ENCODE results near the gene CACNA1G.

CACNA1G gene

DNA sequence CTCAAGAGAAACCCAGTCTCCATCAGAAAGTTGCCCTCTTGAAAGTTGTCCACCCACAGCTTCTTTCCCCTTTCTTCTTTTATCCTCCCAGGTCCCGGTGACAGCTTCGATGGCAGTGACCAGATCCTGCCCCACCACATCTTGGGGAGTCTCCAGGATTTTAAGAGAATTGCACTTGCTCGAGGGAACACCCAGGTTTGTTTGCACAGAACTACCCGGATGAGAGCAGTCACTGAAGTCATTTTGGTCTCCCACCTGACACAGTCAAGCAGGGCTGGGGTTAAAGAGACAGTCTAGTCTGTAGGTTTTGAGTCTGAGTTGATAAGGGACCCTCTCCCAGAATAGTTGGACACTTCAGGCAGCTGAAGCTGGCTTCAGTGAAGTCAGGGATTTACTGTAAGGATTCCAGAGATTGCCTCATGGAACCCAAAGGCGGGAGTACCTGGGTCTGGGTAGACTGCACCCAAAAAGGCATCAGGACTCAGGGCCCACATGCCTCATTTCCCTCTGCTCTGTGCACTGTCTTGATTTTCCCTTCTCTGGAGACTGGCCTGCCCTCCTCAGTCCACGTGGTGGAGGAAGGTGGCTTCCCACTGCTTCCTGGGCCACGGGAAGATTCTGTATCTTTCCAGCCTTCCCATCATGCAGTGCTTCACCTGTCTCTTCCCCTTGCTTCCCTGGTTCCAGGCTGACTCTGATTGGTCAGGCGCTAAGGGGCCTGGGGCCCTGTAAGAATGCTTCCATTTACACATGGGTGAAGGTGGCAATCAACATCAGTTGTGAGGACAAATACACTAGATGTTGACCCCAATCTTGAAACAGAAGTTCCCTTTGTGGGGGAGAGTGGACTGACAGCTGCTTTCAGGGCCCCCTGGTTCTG lies 42.8 kb upstream of the CACNA1G start:
- TF ChIP-seq FOXP2 (optimal IDR thresholded peaks at IDR 0.05; ENCODE audit: borderline replicate concordance, extremely low read depth, extremely low read length, insufficient read depth) (no peak), TAF1 (IDR thresholded peaks at IDR 0.05; ENCODE audit: borderline replicate concordance, insufficient read depth, low read length) (no peak), SIN3A (IDR thresholded peaks at IDR 0.05; ENCODE audit: borderline replicate concordance, insufficient read depth, low read length) (no peak), REST (IDR thresholded peaks at IDR 0.05; ENCODE audit: insufficient read depth in 1 of 2, low read depth in 2 of 2, low read length in 2 of 2) (no peak), POLR2AphosphoS5 (IDR thresholded peaks at IDR 0.05; ENCODE audit: low read depth, low read length) (no peak)

GRCh38 chr17:50518384-50519023 lies 42.0 kb upstream of the CACNA1G start:
- no peak for TF ChIP-seq SIN3A (IDR thresholded peaks at IDR 0.05; ENCODE audit: borderline replicate concordance, insufficient read depth, low read length)
- TF ChIP-seq FOXP2 (optimal IDR thresholded peaks at IDR 0.05; ENCODE audit: borderline replicate concordance, extremely low read depth, extremely low read length, insufficient read depth): no peak
- TF ChIP-seq TAF1 (IDR thresholded peaks at IDR 0.05; ENCODE audit: borderline replicate concordance, insufficient read depth, low read length): no peak
- no peak for TF ChIP-seq REST (IDR thresholded peaks at IDR 0.05; ENCODE audit: insufficient read depth in 1 of 2, low read depth in 2 of 2, low read length in 2 of 2)
- no peak for TF ChIP-seq POLR2AphosphoS5 (IDR thresholded peaks at IDR 0.05; ENCODE audit: low read depth, low read length)

DNA sequence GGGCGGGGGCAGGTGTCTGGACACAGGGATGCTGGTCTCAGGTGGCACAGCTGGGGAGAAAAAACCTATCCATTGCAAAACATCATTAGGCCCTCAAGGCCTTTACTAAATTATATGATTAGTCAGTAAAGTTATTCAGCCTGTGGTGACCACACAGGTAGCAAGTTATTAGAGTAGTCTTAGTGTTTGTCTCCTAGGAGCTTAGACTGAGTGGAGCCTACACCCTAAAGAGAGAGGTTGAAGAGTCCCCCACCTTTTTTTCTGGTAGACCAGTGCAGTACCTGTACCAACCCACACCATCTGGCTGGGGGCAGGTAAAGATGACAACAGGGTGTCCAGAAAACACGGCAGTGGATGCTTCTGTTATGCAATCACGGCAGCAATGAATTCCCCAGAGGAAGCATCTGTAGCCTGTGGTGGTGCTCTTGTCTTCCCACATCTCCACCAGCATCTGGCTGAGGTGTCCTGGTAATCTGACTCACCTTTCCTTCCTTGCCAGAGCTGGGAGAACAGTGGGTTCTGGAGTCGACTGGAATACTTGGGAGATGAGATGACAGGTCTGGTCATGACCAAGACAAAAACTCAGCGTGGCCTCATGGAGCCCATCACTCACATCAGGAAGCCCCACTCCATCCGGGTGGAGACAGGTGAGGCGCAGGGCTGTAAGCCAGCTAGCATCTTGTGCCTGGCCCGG lies 41.2 kb upstream of the CACNA1G start:
- TF ChIP-seq FOXP2 (optimal IDR thresholded peaks at IDR 0.05; ENCODE audit: borderline replicate concordance, extremely low read depth, extremely low read length, insufficient read depth) (no peak), POLR2AphosphoS5 (IDR thresholded peaks at IDR 0.05; ENCODE audit: low read depth, low read length) (no peak), TAF1 (IDR thresholded peaks at IDR 0.05; ENCODE audit: borderline replicate concordance, insufficient read depth, low read length) (no peak), SIN3A (IDR thresholded peaks at IDR 0.05; ENCODE audit: borderline replicate concordance, insufficient read depth, low read length) (no peak), REST (IDR thresholded peaks at IDR 0.05; ENCODE audit: insufficient read depth in 1 of 2, low read depth in 2 of 2, low read length in 2 of 2) (no peak)

DNA sequence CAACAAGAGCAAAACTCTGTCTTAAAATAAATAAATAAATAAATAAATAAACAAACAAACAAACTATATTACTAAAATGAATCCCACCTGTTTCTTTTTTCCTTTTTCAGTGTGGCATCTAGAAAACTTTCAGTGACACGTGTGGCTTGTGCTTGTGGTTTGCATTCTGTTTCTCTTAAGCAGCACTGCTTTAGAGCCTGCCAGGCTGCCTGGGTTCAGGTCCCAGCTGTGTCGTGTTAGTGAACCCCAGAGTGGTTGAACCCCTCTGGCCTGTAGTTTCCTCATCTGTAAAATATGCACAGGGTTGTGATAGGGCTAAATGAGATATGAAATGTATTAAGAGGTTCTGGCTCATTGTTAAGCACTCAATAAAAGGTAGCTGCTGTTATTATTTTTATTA lies 40.0 kb upstream of the CACNA1G start:
- TF ChIP-seq SIN3A (IDR thresholded peaks at IDR 0.05; ENCODE audit: borderline replicate concordance, insufficient read depth, low read length) (no peak), TAF1 (IDR thresholded peaks at IDR 0.05; ENCODE audit: borderline replicate concordance, insufficient read depth, low read length) (no peak), FOXP2 (optimal IDR thresholded peaks at IDR 0.05; ENCODE audit: borderline replicate concordance, extremely low read depth, extremely low read length, insufficient read depth) (no peak), POLR2AphosphoS5 (IDR thresholded peaks at IDR 0.05; ENCODE audit: low read depth, low read length) (no peak), REST (IDR thresholded peaks at IDR 0.05; ENCODE audit: insufficient read depth in 1 of 2, low read depth in 2 of 2, low read length in 2 of 2) (no peak)

Data from PFSK-1 (cell line).